WTC11 (cell line): ENCODE measurements around the gene PPM1B. TPM values are rescaled to one million over a fixed set of nuclear protein-coding genes. Genes with fewer than 3 reads are reported as not detected.

Source experiments
- ATAC-seq: fragments of 200-7000 bp; cut with Tn5 transposase; 2 replicates; pipeline ENCODE4 v1.10.0; 2021; ENCODE audit warnings: mild to moderate bottlenecking, moderate library complexity
- CTCF ChIA-PET: fragments of 300-600 bp; sonication (Branson Sonifier 250); formaldehyde crosslinking; loops from one replicate; lab custom pipeline; 2021; ENCODE audit warnings: antibody characterized with exemption; lab: Charles Lee
- POLR2A ChIA-PET: fragments of 350-600 bp; sonication (Branson Sonifier 250); formaldehyde crosslinking; loops from one replicate; lab custom pipeline; 2021; ENCODE audit warnings: antibody characterized with exemption; lab: Charles Lee
- DNase-seq: peaks from one replicate; pipeline ENCODE4 v3.0.0; 2021; ENCODE audit warnings: low spot score
- H3K27ac Mint-ChIP-seq: 2 replicates; pipeline ENCODE4 v1.8.0; 2021; ENCODE audit warnings: mixed read lengths
- H3K27me3 Mint-ChIP-seq: 2 replicates; pipeline ENCODE4 v1.8.0; 2021; ENCODE audit warnings: low read depth, mild to moderate bottlenecking, moderate library complexity, mixed read lengths
- H3K36me3 Mint-ChIP-seq: 2 replicates; pipeline ENCODE4 v1.8.0; 2021; ENCODE audit warnings: mixed read lengths
- H3K4me1 Mint-ChIP-seq: 2 replicates; pipeline ENCODE4 v1.8.0; 2022; ENCODE audit warnings: mixed read lengths
- H3K4me3 Mint-ChIP-seq: 2 replicates; pipeline ENCODE4 v1.8.0; 2021; ENCODE audit warnings: mild to moderate bottlenecking, moderate library complexity, mixed read lengths
- H3K9me3 Mint-ChIP-seq: 2 replicates; pipeline ENCODE4 v1.8.0; 2021; ENCODE audit warnings: mixed read lengths
- CREB1 ChIP-seq: sonication (generic); formaldehyde crosslinking; IDR thresholded peaks from 2 replicates; pipeline ENCODE4 v1.8.0; 2023; ENCODE audit warnings: mild to moderate bottlenecking, missing genetic modification reagents
- FOXK1 ChIP-seq: sonication (generic); formaldehyde crosslinking; IDR thresholded peaks from 2 replicates; pipeline ENCODE4 v1.8.0; 2022; ENCODE audit warnings: mild to moderate bottlenecking, moderate library complexity, missing genetic modification reagents
- NFATC4 ChIP-seq: fragments of 250-450 bp; sonication (Bioruptor Pico); IDR thresholded peaks from 2 replicates; pipeline ENCODE4 v1.9.0; 2021; ENCODE audit warnings: mild to moderate bottlenecking
- NFYB ChIP-seq: sonication (generic); formaldehyde crosslinking; conservative IDR thresholded peaks from 2 replicates; pipeline ENCODE4 v1.8.0; 2022; ENCODE audit warnings: low read depth, missing genetic modification reagents
- NR2C2 ChIP-seq: sonication (generic); formaldehyde crosslinking; IDR thresholded peaks from 2 replicates; pipeline ENCODE4 v1.8.0; 2022; ENCODE audit warnings: mild to moderate bottlenecking, missing genetic modification reagents
- RELA ChIP-seq: sonication (generic); formaldehyde crosslinking; IDR thresholded peaks from 2 replicates; pipeline ENCODE4 v1.8.1; 2022; ENCODE audit warnings: missing genetic modification reagents, mild to moderate bottlenecking, borderline replicate concordance
- RORB ChIP-seq: fragments of 250-450 bp; sonication (Bioruptor Pico); IDR thresholded peaks from 2 replicates; pipeline ENCODE4 v1.9.0; 2021; ENCODE audit warnings: mild to moderate bottlenecking
- SMAD3 ChIP-seq: sonication (generic); formaldehyde crosslinking; IDR thresholded peaks from 2 replicates; pipeline ENCODE4 v1.8.0; 2022; ENCODE audit warnings: missing genetic modification reagents, mild to moderate bottlenecking, borderline replicate concordance
- TCF7 ChIP-seq: sonication (generic); formaldehyde crosslinking; IDR thresholded peaks from 2 replicates; pipeline ENCODE4 v1.8.0; 2022; ENCODE audit warnings: mild to moderate bottlenecking, low read depth, missing genetic modification reagents, moderate library complexity
- TEAD4 ChIP-seq: sonication (generic); formaldehyde crosslinking; IDR thresholded peaks from 2 replicates; pipeline ENCODE4 v1.8.0; 2022; ENCODE audit warnings: mild to moderate bottlenecking, missing genetic modification reagents
- ZNF121 ChIP-seq: sonication (generic); formaldehyde crosslinking; IDR thresholded peaks from 2 replicates; pipeline ENCODE4 v1.8.0; 2023; ENCODE audit warnings: missing genetic modification reagents
- ZNF263 ChIP-seq: sonication (generic); formaldehyde crosslinking; IDR thresholded peaks from 2 replicates; pipeline ENCODE4 v1.8.1; 2022; ENCODE audit warnings: low read depth, mild to moderate bottlenecking, moderate library complexity, missing genetic modification reagents
- ZNF396 ChIP-seq: fragments of 250-450 bp; sonication (Bioruptor Pico); IDR thresholded peaks from 2 replicates; pipeline ENCODE4 v1.8.0; 2021; ENCODE audit warnings: mild to moderate bottlenecking, moderate library complexity, borderline replicate concordance
- total RNA-seq: library from RNA; stranded (reverse); gene quantifications from 3 replicates; pipeline ENCODE4 v1.2.3, GENCODE V29; 2021
- TF ChIP-seq, protein P1 (sequence below): sonication (generic); formaldehyde crosslinking; IDR thresholded peaks from 2 replicates; pipeline ENCODE4 v1.8.0; 2022; ENCODE audit warnings: mild to moderate bottlenecking, missing genetic modification reagents
- TF ChIP-seq, protein P2 (sequence below): sonication (generic); formaldehyde crosslinking; IDR thresholded peaks from 2 replicates; pipeline ENCODE4 v1.8.1; 2023; ENCODE audit warnings: mild to moderate bottlenecking, missing genetic modification reagents, moderate library complexity
- TF ChIP-seq, protein P3 (sequence below): sonication (generic); formaldehyde crosslinking; IDR thresholded peaks from 2 replicates; pipeline ENCODE4 v1.8.1; 2022; ENCODE audit warnings: mild to moderate bottlenecking, missing genetic modification reagents, moderate library complexity, borderline replicate concordance
- TF ChIP-seq, protein P4 (sequence below): sonication (generic); formaldehyde crosslinking; IDR thresholded peaks from 2 replicates; pipeline ENCODE4 v1.8.1; 2022; ENCODE audit warnings: missing genetic modification reagents, borderline replicate concordance
- TF ChIP-seq, protein P5 (sequence below): sonication (generic); formaldehyde crosslinking; conservative IDR thresholded peaks from 2 replicates; pipeline ENCODE4 v1.8.1; 2022; ENCODE audit warnings: mild to moderate bottlenecking, missing genetic modification reagents
- TF ChIP-seq, protein P6 (sequence below): fragments of 250-450 bp; sonication (Bioruptor Pico); IDR thresholded peaks from 2 replicates; pipeline ENCODE4 v1.9.0; 2021; ENCODE audit warnings: mild to moderate bottlenecking
- TF ChIP-seq, protein P7 (sequence below): fragments of 250-450 bp; sonication (Bioruptor Pico); IDR thresholded peaks from 2 replicates; pipeline ENCODE4 v1.9.0; 2021; ENCODE audit warnings: mild to moderate bottlenecking

Gene PPM1B
- total RNA-seq, 1 experiment from 2014 or later = 96.4 TPM

DNA sequence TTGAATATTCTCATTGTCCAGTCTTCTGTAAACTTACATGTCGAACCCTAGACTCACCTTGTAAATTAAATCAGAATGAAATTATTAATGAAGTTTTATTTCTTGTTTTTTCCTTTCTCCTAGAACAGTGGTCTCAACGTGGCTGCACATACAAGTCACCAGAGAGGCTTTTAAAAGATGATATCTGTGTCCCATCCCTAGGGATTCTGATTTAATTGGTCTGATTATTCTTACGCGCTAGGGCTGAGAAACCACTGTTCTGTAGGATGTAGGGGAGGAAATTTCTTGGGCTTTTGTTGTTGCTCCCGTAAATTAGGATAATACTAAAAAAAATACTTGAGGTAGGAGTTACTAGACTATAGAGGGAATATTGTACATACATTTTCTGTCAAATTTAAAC, 32.1 kb downstream of the PPM1B start:
- peaks cover 5% of the 10 kb centered on the region; the same call in 1 of the 2 replicates for H3K9me3 Mint-ChIP-seq
- TF ChIP-seq, protein P1, sequence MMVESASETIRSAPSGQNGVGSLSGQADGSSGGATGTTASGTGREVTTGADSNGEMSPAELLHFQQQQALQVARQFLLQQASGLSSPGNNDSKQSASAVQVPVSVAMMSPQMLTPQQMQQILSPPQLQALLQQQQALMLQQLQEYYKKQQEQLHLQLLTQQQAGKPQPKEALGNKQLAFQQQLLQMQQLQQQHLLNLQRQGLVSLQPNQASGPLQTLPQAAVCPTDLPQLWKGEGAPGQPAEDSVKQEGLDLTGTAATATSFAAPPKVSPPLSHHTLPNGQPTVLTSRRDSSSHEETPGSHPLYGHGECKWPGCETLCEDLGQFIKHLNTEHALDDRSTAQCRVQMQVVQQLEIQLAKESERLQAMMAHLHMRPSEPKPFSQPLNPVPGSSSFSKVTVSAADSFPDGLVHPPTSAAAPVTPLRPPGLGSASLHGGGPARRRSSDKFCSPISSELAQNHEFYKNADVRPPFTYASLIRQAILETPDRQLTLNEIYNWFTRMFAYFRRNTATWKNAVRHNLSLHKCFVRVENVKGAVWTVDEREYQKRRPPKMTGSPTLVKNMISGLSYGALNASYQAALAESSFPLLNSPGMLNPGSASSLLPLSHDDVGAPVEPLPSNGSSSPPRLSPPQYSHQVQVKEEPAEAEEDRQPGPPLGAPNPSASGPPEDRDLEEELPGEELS (CRISPR knock-in tag) = no peak
- TF ChIP-seq TCF7 (CRISPR knock-in tag) (no peak), ZNF121 (CRISPR knock-in tag) (no peak), NFYB (CRISPR knock-in tag) (no peak), FOXK1 (CRISPR knock-in tag) (no peak), RORB (no peak)
- TF ChIP-seq, protein P2, sequence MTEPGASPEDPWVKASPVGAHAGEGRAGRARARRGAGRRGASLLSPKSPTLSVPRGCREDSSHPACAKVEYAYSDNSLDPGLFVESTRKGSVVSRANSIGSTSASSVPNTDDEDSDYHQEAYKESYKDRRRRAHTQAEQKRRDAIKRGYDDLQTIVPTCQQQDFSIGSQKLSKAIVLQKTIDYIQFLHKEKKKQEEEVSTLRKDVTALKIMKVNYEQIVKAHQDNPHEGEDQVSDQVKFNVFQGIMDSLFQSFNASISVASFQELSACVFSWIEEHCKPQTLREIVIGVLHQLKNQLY = no peak
- TF ChIP-seq, protein P3, sequence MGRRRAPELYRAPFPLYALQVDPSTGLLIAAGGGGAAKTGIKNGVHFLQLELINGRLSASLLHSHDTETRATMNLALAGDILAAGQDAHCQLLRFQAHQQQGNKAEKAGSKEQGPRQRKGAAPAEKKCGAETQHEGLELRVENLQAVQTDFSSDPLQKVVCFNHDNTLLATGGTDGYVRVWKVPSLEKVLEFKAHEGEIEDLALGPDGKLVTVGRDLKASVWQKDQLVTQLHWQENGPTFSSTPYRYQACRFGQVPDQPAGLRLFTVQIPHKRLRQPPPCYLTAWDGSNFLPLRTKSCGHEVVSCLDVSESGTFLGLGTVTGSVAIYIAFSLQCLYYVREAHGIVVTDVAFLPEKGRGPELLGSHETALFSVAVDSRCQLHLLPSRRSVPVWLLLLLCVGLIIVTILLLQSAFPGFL (CRISPR knock-in tag) = no peak
- TF ChIP-seq, protein P4, sequence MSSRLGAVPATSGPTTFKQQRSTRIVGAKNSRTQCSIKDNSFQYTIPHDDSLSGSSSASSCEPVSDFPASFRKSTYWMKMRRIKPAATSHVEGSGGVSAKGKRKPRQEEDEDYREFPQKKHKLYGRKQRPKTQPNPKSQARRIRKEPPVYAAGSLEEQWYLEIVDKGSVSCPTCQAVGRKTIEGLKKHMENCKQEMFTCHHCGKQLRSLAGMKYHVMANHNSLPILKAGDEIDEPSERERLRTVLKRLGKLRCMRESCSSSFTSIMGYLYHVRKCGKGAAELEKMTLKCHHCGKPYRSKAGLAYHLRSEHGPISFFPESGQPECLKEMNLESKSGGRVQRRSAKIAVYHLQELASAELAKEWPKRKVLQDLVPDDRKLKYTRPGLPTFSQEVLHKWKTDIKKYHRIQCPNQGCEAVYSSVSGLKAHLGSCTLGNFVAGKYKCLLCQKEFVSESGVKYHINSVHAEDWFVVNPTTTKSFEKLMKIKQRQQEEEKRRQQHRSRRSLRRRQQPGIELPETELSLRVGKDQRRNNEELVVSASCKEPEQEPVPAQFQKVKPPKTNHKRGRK (CRISPR knock-in tag) = no peak
- TF ChIP-seq, all 79 proteins: peak for 0
- ATAC-seq = no peak
- DNase-seq = no peak
- peaks cover 27% of the 10 kb centered on the region for H3K36me3 Mint-ChIP-seq
- POLR2A ChIA-PET = no interaction called here
- H3K27ac Mint-ChIP-seq = no peak overlapping the region; the same call in 1 of the 2 replicates
- CTCF ChIA-PET = interaction anchor here (1.0 kb wide), 1 partner anchor 114 kb away, joined by 3 read pairs; no protein-coding TSS in a partner anchor
- peaks cover 59% of the 10 kb centered on the region for H3K4me1 Mint-ChIP-seq
- H3K4me3 Mint-ChIP-seq = no peak overlapping the region
- no peaks in the 10 kb centered on the region for H3K27me3 Mint-ChIP-seq

DNA sequence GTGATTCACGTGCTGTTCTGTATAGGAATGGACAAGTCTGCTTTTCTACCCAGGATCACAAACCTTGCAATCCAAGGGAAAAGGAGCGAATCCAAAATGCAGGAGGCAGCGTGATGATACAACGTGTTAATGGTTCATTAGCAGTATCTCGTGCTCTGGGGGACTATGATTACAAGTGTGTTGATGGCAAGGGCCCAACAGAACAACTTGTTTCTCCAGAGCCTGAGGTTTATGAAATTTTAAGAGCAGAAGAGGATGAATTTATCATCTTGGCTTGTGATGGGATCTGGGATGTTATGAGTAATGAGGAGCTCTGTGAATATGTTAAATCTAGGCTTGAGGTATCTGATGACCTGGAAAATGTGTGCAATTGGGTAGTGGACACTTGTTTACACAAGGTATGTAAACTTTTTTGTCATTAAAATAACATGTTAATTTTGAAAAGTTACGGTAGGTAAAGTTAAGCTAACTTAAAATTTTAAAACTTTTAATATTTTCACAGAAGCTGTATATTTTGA, 33.0 kb downstream of the PPM1B start:
- ChIA-PET CTCF (interaction anchor here (1.0 kb wide), 1 partner anchor 115 kb away, joined by 3 read pairs; no protein-coding TSS in a partner anchor), POLR2A (no interaction called here)
- Mint-ChIP-seq H3K4me1 (peaks cover 53% of the 10 kb centered on the region), H3K27ac (peak overlapping the region; percentile 66), H3K9me3 (peaks cover 5% of the 10 kb centered on the region; the same call in 1 of the 2 replicates), H3K4me3 (no peak overlapping the region), H3K27me3 (no peaks in the 10 kb centered on the region), H3K36me3 (peaks cover 27% of the 10 kb centered on the region)
- DNase-seq (no peak), ATAC-seq (no peak)
- TF ChIP-seq TCF7 (CRISPR knock-in tag) (no peak), ZNF263 (CRISPR knock-in tag) (no peak), NR2C2 (CRISPR knock-in tag) (no peak), CREB1 (CRISPR knock-in tag) (no peak), TEAD4 (CRISPR knock-in tag) (no peak), RELA (CRISPR knock-in tag) (no peak), SMAD3 (CRISPR knock-in tag) (no peak), ZNF396 (CRISPR knock-in tag) (no peak), NFATC4 (CRISPR knock-in tag) (no peak), RORB (no peak)
- TF ChIP-seq, protein P1 (CRISPR knock-in tag) = no peak
- TF ChIP-seq, protein P5, sequence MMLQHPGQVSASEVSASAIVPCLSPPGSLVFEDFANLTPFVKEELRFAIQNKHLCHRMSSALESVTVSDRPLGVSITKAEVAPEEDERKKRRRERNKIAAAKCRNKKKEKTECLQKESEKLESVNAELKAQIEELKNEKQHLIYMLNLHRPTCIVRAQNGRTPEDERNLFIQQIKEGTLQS (CRISPR knock-in tag) = no peak
- TF ChIP-seq, protein P6, sequence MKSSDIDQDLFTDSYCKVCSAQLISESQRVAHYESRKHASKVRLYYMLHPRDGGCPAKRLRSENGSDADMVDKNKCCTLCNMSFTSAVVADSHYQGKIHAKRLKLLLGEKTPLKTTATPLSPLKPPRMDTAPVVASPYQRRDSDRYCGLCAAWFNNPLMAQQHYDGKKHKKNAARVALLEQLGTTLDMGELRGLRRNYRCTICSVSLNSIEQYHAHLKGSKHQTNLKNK = no peak
- TF ChIP-seq, protein P7, sequence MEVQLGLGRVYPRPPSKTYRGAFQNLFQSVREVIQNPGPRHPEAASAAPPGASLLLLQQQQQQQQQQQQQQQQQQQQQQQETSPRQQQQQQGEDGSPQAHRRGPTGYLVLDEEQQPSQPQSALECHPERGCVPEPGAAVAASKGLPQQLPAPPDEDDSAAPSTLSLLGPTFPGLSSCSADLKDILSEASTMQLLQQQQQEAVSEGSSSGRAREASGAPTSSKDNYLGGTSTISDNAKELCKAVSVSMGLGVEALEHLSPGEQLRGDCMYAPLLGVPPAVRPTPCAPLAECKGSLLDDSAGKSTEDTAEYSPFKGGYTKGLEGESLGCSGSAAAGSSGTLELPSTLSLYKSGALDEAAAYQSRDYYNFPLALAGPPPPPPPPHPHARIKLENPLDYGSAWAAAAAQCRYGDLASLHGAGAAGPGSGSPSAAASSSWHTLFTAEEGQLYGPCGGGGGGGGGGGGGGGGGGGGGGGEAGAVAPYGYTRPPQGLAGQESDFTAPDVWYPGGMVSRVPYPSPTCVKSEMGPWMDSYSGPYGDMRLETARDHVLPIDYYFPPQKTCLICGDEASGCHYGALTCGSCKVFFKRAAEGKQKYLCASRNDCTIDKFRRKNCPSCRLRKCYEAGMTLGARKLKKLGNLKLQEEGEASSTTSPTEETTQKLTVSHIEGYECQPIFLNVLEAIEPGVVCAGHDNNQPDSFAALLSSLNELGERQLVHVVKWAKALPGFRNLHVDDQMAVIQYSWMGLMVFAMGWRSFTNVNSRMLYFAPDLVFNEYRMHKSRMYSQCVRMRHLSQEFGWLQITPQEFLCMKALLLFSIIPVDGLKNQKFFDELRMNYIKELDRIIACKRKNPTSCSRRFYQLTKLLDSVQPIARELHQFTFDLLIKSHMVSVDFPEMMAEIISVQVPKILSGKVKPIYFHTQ = no peak
